K562 (cell line): ENCODE measurements around the gene DAB1. TPM values are rescaled to one million over a fixed set of nuclear protein-coding genes. Genes with fewer than 3 reads are reported as not detected.

Source experiments
- BCLAF1 ChIP-seq, 2 experiments: fragments of 450-650 bp in 1 of 2; IDR thresholded peaks; 2 replicates each; pipeline ENCODE4 v1.6.1; 2011 to 2017; ENCODE audit warnings: low read depth in 2 of 2, antibody characterized with exemption in 1 of 2, borderline replicate concordance in 1 of 2, low read length in 1 of 2, mild to moderate bottlenecking in 1 of 2, mixed read lengths in 1 of 2; ENCODE audit not compliant: control insufficient read depth in 1 of 2
- BRF2 ChIP-seq: IDR thresholded peaks from 3 replicates; pipeline ENCODE4 v1.6.1; 2011; ENCODE audit warnings: borderline replicate concordance, mild to moderate bottlenecking; ENCODE audit not compliant: insufficient read length, insufficient read depth
- CBFA2T2 ChIP-seq: fragments of 450-650 bp; conservative IDR thresholded peaks from 2 replicates; pipeline ENCODE4 v1.6.1; 2017; ENCODE audit warnings: mild to moderate bottlenecking
- CHCHD3 ChIP-seq: fragments of 250-450 bp; sonication (Bioruptor Pico); IDR thresholded peaks from 2 replicates; pipeline ENCODE4 v2.1.2; 2022; ENCODE audit warnings: mild to moderate bottlenecking
- ESRRB ChIP-seq: fragments of 250-450 bp; sonication (Bioruptor Pico); IDR thresholded peaks from 2 replicates; pipeline ENCODE4 v1.5.0; 2020; ENCODE audit warnings: mild to moderate bottlenecking, moderate library complexity, borderline replicate concordance
- GTF2A2 ChIP-seq: IDR thresholded peaks from 2 replicates; pipeline ENCODE4 v1.6.1; 2016; ENCODE audit warnings: mild to moderate bottlenecking, missing genetic modification characterization, missing compliant biosample characterization
- KLF10 ChIP-seq: fragments of 250-450 bp; sonication (Bioruptor Pico); IDR thresholded peaks from 2 replicates; pipeline ENCODE4 v1.6.1; 2021; ENCODE audit warnings: matching md5 sums
- MLX ChIP-seq, 2 experiments: fragments of 450-650 bp in 1 of 2; sonication (generic) in 1 of 2; formaldehyde crosslinking; conservative IDR thresholded peaks; 2 replicates each; pipeline versions ENCODE4 v1.4.0 to v1.8.1; 2020 to 2022; ENCODE audit warnings: mild to moderate bottlenecking in 1 of 2, missing genetic modification reagents in 1 of 2
- MYBL2 ChIP-seq, 2 experiments: fragments of 450-650 bp in 1 of 2; sonication (generic) in 1 of 2; formaldehyde crosslinking in 1 of 2; IDR thresholded peaks; 2 replicates each; pipeline versions ENCODE4 v1.6.1 to v1.8.1; 2017 to 2022; ENCODE audit warnings: borderline replicate concordance in 1 of 2, inconsistent platforms in 1 of 2, low read depth in 1 of 2, mild to moderate bottlenecking in 1 of 2, missing genetic modification reagents in 1 of 2, moderate library complexity in 1 of 2
- PHF21A ChIP-seq: fragments of 450-650 bp; IDR thresholded peaks from 2 replicates; pipeline ENCODE4 v1.6.1; 2017; ENCODE audit warnings: low read depth, borderline replicate concordance
- ZNF41 ChIP-seq: fragments of 250-450 bp; sonication (Bioruptor Pico); conservative IDR thresholded peaks from 2 replicates; pipeline ENCODE4 v1.4.0; 2020; ENCODE audit warnings: mild to moderate bottlenecking
- ZNF778 ChIP-seq: fragments of 450-650 bp; formaldehyde crosslinking; IDR thresholded peaks from 2 replicates; pipeline ENCODE4 v1.4.0; 2020; ENCODE audit warnings: mild to moderate bottlenecking, moderate library complexity
- polyA plus RNA-seq, 8 experiments: library from polyadenylated mRNA; depleted of rRNA in 4 of 8; stranded (reverse) in 5 of 8; unstranded in 3 of 8; fragments of >200 nt; fragmentation: Nextera tagmentation in 2 of 8; fragmentation: Illumina TruSeq in 1 of 8; extraction: Ambion mirVana in 2 of 8; extraction: Trizol in 1 of 8; gene quantifications; 2 replicates each; pipeline versions ENCODE4 v1.2.1 to v1.2.3, GENCODE V29; 2011 to 2014; ENCODE audit warnings: inconsistent platforms in 1 of 8, missing spikeins in 1 of 8
- total RNA-seq, 7 experiments: library from RNA; depleted of rRNA in 6 of 7; stranded (reverse); fragments of >200 nt in 6 of 7; fragmentation: Illumina TruSeq in 2 of 7; extraction: Trizol in 2 of 7; gene quantifications; 2 replicates each; pipeline versions ENCODE4 v1.2.1 to v1.2.3, GENCODE V29; 2011 to 2021; ENCODE audit warnings: low replicate concordance in 1 of 7
- TF ChIP-seq, protein P1 (sequence below): fragments of 250-450 bp; sonication (Bioruptor Pico); IDR thresholded peaks from 2 replicates; pipeline ENCODE4 v1.5.0; 2021; ENCODE audit warnings: mild to moderate bottlenecking, moderate library complexity
- TF ChIP-seq, protein P2 (sequence below): fragments of 250-450 bp; sonication (Bioruptor Pico); IDR thresholded peaks from 2 replicates; pipeline ENCODE4 v1.8.0; 2022; ENCODE audit warnings: inconsistent platforms, mild to moderate bottlenecking, moderate library complexity, borderline replicate concordance

DAB1 gene
- total and polyA plus RNA-seq, 9 of the 15 experiments (the other 6 are each of a cell fraction or from before 2014, with no cell fraction given) = not detected

GRCh38 chr1:57072401-57073110, 351.3 kb downstream of the DAB1 start (continued):
- TF ChIP-seq BRF2 (no peak), MLX (CRISPR knock-in tag; conservative IDR thresholded peaks at IDR 0.05) (no peak), CHCHD3 (CRISPR knock-in tag) (no peak), KLF10 (no peak), ZNF778 (CRISPR knock-in tag) (no peak), ESRRB (CRISPR knock-in tag) (no peak), BCLAF1 (IDR thresholded peaks at IDR 0.05; ENCODE audit: borderline replicate concordance in 1 of 2, control insufficient read depth in 1 of 2, low read depth in 2 of 2, low read length in 1 of 2) (no peak), CBFA2T2 (no peak), PHF21A (no peak), MYBL2 (IDR thresholded peaks at IDR 0.05; ENCODE audit: low read depth) (no peak), MYBL2 (CRISPR knock-in tag; IDR thresholded peaks at IDR 0.05; ENCODE audit: borderline replicate concordance) (no peak), ZNF41 (CRISPR knock-in tag) (no peak), GTF2A2 (tag) (no peak)
- TF ChIP-seq, protein P1, sequence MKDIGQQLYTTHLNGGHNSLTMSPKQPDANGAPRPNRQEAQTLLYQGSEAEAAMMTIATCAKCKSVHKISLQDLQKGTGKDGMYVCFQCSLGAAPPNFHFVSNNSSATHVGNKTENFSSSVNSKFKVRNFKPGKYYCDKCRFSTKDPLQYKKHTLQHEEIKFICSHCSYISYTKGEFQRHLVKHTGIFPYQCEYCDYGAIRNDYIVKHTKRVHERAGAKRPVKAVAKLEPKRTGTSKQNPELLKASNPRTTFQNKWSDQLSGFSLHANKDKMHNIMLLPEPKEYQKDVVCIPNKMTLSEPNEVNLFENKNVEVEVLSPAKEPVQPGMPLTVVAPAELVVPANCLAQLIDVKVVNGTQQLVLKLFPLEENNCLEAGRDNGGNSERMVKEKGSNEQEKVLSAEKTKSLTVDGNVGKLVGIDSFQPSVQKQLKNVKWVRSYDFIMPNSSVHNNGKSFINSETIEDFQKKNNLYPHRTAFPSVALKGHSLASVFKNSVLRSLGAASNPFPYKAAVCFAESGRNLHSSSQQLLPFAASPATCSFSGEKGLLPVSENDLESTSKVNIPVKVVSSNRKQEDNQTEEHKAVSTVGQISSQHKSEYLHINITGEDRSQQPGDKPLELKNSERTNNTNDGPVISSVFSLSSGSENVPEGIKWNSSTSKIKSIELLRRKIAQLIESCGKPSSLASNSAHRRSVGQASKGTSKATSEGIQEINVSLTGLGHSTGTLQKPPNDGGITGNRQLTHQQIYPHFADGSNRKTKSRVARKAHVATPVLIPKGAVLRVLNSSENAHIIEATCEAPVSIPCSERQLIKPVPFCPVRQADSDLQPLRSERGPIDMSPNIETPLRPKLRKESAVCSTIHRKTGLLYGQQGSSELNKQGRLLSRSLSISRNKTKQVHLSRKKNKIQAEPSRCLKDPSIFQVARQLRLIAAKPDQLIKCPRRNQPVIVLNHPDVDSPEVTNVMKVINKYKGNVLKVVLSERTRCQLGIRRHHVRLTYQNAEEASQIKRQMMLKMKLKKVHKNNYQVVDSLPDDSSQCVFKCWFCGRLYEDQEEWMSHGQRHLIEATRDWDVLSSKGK (CRISPR knock-in tag) = no peak
- TF ChIP-seq, protein P2, sequence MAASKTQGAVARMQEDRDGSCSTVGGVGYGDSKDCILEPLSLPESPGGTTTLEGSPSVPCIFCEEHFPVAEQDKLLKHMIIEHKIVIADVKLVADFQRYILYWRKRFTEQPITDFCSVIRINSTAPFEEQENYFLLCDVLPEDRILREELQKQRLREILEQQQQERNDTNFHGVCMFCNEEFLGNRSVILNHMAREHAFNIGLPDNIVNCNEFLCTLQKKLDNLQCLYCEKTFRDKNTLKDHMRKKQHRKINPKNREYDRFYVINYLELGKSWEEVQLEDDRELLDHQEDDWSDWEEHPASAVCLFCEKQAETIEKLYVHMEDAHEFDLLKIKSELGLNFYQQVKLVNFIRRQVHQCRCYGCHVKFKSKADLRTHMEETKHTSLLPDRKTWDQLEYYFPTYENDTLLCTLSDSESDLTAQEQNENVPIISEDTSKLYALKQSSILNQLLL (CRISPR knock-in tag) = no peak
